GM23338 (cell line): ENCODE data around the gene PDCD1. TPM values are rescaled to one million over a fixed set of nuclear protein-coding genes. Genes with fewer than 3 reads are reported as not detected.

ENCODE experiments used
- ATAC-seq: fragments of 200-7000 bp; cut with Tn5 transposase; 3 replicates; pipeline ENCODE4 v1.9.1; 2020
- DNase-seq: peaks from one replicate; pipeline ENCODE4 v3.0.0-alpha.2; 2015; ENCODE audit warnings: low spot score
- H2AFZ ChIP-seq: fragments of 200-600 bp; sonication (generic); 2 replicates; pipeline ENCODE4 v1.8.0; 2016; ENCODE audit warnings: antibody characterized with exemption, mild to moderate bottlenecking, moderate library complexity
- H3F3A ChIP-seq: fragments of 200-600 bp; sonication (generic); replicated peaks from 2 replicates; pipeline ENCODE4 v1.8.0; 2017; ENCODE audit warnings: antibody characterized with exemption, mixed run types, low read depth
- H3K27ac ChIP-seq: fragments of 200-600 bp; sonication (generic); 2 replicates; pipeline ENCODE4 v1.6.1; 2016; ENCODE audit warnings: low read depth
- H3K27me3 ChIP-seq: fragments of 200-600 bp; sonication (generic); 2 replicates; pipeline ENCODE4 v1.8.0; 2016; ENCODE audit warnings: mild to moderate bottlenecking, mixed run types, moderate library complexity; ENCODE audit not compliant: insufficient read depth
- H3K36me3 ChIP-seq: fragments of 200-600 bp; sonication (generic); 2 replicates; pipeline ENCODE4 v1.8.0; 2016; ENCODE audit warnings: mild to moderate bottlenecking; ENCODE audit not compliant: insufficient read depth
- H3K4me1 ChIP-seq: fragments of 200-600 bp; sonication (generic); 2 replicates; pipeline ENCODE4 v1.8.0; 2016; ENCODE audit warnings: mild to moderate bottlenecking, moderate library complexity; ENCODE audit not compliant: insufficient read depth
- H3K4me2 ChIP-seq: fragments of 200-600 bp; sonication (generic); 2 replicates; pipeline ENCODE4 v1.7.1; 2017; ENCODE audit warnings: mixed run types
- H3K4me3 ChIP-seq: fragments of 200-600 bp; sonication (generic); 2 replicates; pipeline ENCODE4 v1.6.1; 2016; ENCODE audit warnings: mixed run types
- H3K79me2 ChIP-seq: fragments of 200-600 bp; sonication (generic); replicated peaks from 2 replicates; pipeline ENCODE4 v1.8.0; 2017; ENCODE audit warnings: mild to moderate bottlenecking; ENCODE audit not compliant: insufficient read depth
- H3K9me2 ChIP-seq: fragments of 200-600 bp; sonication (generic); 2 replicates; pipeline ENCODE4 v1.8.0; 2017; ENCODE audit not compliant: insufficient read depth
- H4K20me1 ChIP-seq: fragments of 200-600 bp; sonication (generic); replicated peaks from 2 replicates; pipeline ENCODE4 v1.8.0; 2017; ENCODE audit warnings: mild to moderate bottlenecking; ENCODE audit not compliant: insufficient read depth
- H3K27ac Mint-ChIP-seq: 2 replicates; pipeline ENCODE4 v1.8.0; 2020; ENCODE audit warnings: inconsistent platforms, mild to moderate bottlenecking, moderate library complexity, mixed read lengths
- H3K27me3 Mint-ChIP-seq: 3 replicates; pipeline ENCODE4 v1.8.0; 2022; ENCODE audit warnings: low read depth, mild to moderate bottlenecking, moderate library complexity, mixed read lengths, inconsistent platforms; ENCODE audit not compliant: insufficient read depth, poor library complexity
- H3K36me3 Mint-ChIP-seq: 3 replicates; pipeline ENCODE4 v1.8.0; 2021; ENCODE audit warnings: low read depth, mild to moderate bottlenecking, inconsistent platforms, moderate library complexity, mixed read lengths
- H3K4me1 Mint-ChIP-seq: 3 replicates; pipeline ENCODE4 v1.8.0; 2020; ENCODE audit warnings: mild to moderate bottlenecking, inconsistent platforms, mixed read lengths
- H3K4me3 Mint-ChIP-seq: 3 replicates; pipeline ENCODE4 v1.8.0; 2021; ENCODE audit warnings: moderate library complexity, mild to moderate bottlenecking, inconsistent platforms, mixed read lengths
- H3K9me3 Mint-ChIP-seq: 3 replicates; pipeline ENCODE4 v1.8.0; 2020; ENCODE audit warnings: moderate library complexity, mild to moderate bottlenecking, inconsistent platforms, mixed read lengths
- CREB1 ChIP-seq: fragments of 250-450 bp; sonication (Bioruptor Pico); IDR thresholded peaks from 2 replicates; pipeline ENCODE4 v1.5.0; 2020; ENCODE audit warnings: low read depth, mild to moderate bottlenecking, moderate library complexity
- EZH2phosphoT487 ChIP-seq: fragments of 200-600 bp; sonication (generic); IDR thresholded peaks from one replicate; pipeline ENCODE4 v1.8.1; 2018; ENCODE audit warnings: antibody characterized with exemption; ENCODE audit not compliant: unreplicated experiment
- JUNB ChIP-seq: IDR thresholded peaks from one replicate; pipeline ENCODE4 v1.6.1; 2016; ENCODE audit warnings: antibody characterized with exemption; ENCODE audit not compliant: unreplicated experiment
- NANOG ChIP-seq: IDR thresholded peaks from 2 replicates; pipeline ENCODE4 v1.6.1; 2016; ENCODE audit warnings: antibody characterized with exemption, borderline replicate concordance
- POLR2AphosphoS5 ChIP-seq: IDR thresholded peaks from 2 replicates; pipeline ENCODE4 v1.6.1; 2016; ENCODE audit warnings: antibody characterized with exemption, low read depth
- STAT1 ChIP-seq: IDR thresholded peaks from one replicate; pipeline ENCODE4 v1.6.1; 2016; ENCODE audit warnings: antibody characterized with exemption; ENCODE audit not compliant: unreplicated experiment
- ZNF114 ChIP-seq: fragments of 250-450 bp; sonication (Bioruptor Pico); IDR thresholded peaks from 2 replicates; pipeline ENCODE4 v1.5.0; 2020; ENCODE audit warnings: mild to moderate bottlenecking, moderate library complexity
- ZNF331 ChIP-seq: fragments of 250-450 bp; sonication (Bioruptor Pico); IDR thresholded peaks from 2 replicates; pipeline ENCODE4 v1.5.0; 2020; ENCODE audit warnings: low read depth, mild to moderate bottlenecking, moderate library complexity
- polyA plus RNA-seq: library from polyadenylated mRNA; unstranded; fragments of >200 nt; fragmentation: Nextera tagmentation; extraction: Ambion mirVana; gene quantifications from 2 replicates; pipeline ENCODE4 v1.2.1, GENCODE V29; 2016
- total RNA-seq: library from RNA; depleted of rRNA; stranded (reverse); fragments of >200 nt; shearing (Covaris generic); gene quantifications from 2 replicates; pipeline ENCODE4 v1.2.3, GENCODE V29; 2014
- TF ChIP-seq, protein P1 (sequence below): IDR thresholded peaks from 2 replicates; pipeline ENCODE4 v1.6.1; 2016; ENCODE audit warnings: antibody characterized with exemption
- TF ChIP-seq, protein P2 (sequence below): IDR thresholded peaks from one replicate; pipeline ENCODE4 v1.6.1; 2018; ENCODE audit warnings: antibody characterized with exemption; ENCODE audit not compliant: unreplicated experiment
- TF ChIP-seq, protein P3 (sequence below): fragments of 250-450 bp; sonication (Bioruptor Pico); IDR thresholded peaks from 2 replicates; pipeline ENCODE4 v1.5.0; 2020; ENCODE audit warnings: mild to moderate bottlenecking, moderate library complexity

PDCD1 gene
- total and polyA plus RNA-seq, 2 experiments from 2014 or later = 0.34 to 0.38 TPM

DNA sequence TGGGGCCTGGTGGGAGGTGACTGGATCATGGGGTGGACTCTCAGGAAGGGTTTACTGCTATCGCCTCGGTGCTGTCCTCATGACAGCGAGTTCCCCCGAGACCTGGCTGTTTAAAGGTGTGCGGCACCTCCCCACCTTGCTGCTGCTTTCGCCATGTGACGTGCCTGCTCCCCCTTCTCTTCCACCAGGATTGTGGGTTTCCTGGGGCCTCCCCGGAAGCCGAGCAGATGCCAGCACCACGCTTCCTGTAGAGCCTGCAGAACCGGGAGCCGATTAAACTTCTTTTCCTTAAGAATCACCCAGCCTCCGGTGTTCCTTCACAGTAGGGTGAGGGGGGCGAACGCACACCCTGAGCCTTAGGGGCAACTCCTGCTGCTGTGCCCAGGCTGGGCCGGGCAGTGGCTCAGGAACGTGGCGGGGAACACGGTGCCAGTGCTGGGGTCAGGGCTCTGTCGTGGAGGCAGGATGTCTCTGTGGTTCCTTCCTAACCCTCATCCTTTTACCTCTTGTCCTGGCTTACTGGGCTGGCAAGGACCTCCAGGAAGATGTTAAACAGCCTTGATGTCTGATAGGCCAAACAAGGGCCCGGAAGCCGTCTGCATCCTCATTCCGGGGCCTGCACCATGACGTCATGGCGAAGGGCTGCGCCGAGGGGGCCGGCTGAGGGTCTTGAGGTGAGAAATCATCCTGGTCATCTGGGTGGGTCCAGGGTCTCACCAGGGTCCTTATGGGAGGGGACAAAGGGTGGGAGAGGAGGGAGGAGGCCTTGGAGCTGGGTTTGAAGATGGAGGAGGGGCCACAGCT, 37.0 kb downstream of the PDCD1 start (continued):
- no peak for TF ChIP-seq CREB1 (CRISPR knock-in tag)
- no peak for TF ChIP-seq ZNF331 (CRISPR knock-in tag)
- TF ChIP-seq, protein P1, sequence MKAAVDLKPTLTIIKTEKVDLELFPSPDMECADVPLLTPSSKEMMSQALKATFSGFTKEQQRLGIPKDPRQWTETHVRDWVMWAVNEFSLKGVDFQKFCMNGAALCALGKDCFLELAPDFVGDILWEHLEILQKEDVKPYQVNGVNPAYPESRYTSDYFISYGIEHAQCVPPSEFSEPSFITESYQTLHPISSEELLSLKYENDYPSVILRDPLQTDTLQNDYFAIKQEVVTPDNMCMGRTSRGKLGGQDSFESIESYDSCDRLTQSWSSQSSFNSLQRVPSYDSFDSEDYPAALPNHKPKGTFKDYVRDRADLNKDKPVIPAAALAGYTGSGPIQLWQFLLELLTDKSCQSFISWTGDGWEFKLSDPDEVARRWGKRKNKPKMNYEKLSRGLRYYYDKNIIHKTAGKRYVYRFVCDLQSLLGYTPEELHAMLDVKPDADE = no peak
- no peak for TF ChIP-seq ZNF114
- no peak for TF ChIP-seq POLR2AphosphoS5
- TF ChIP-seq, protein P2, sequence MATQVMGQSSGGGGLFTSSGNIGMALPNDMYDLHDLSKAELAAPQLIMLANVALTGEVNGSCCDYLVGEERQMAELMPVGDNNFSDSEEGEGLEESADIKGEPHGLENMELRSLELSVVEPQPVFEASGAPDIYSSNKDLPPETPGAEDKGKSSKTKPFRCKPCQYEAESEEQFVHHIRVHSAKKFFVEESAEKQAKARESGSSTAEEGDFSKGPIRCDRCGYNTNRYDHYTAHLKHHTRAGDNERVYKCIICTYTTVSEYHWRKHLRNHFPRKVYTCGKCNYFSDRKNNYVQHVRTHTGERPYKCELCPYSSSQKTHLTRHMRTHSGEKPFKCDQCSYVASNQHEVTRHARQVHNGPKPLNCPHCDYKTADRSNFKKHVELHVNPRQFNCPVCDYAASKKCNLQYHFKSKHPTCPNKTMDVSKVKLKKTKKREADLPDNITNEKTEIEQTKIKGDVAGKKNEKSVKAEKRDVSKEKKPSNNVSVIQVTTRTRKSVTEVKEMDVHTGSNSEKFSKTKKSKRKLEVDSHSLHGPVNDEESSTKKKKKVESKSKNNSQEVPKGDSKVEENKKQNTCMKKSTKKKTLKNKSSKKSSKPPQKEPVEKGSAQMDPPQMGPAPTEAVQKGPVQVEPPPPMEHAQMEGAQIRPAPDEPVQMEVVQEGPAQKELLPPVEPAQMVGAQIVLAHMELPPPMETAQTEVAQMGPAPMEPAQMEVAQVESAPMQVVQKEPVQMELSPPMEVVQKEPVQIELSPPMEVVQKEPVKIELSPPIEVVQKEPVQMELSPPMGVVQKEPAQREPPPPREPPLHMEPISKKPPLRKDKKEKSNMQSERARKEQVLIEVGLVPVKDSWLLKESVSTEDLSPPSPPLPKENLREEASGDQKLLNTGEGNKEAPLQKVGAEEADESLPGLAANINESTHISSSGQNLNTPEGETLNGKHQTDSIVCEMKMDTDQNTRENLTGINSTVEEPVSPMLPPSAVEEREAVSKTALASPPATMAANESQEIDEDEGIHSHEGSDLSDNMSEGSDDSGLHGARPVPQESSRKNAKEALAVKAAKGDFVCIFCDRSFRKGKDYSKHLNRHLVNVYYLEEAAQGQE = no peak
- no peak for TF ChIP-seq NANOG

DNA sequence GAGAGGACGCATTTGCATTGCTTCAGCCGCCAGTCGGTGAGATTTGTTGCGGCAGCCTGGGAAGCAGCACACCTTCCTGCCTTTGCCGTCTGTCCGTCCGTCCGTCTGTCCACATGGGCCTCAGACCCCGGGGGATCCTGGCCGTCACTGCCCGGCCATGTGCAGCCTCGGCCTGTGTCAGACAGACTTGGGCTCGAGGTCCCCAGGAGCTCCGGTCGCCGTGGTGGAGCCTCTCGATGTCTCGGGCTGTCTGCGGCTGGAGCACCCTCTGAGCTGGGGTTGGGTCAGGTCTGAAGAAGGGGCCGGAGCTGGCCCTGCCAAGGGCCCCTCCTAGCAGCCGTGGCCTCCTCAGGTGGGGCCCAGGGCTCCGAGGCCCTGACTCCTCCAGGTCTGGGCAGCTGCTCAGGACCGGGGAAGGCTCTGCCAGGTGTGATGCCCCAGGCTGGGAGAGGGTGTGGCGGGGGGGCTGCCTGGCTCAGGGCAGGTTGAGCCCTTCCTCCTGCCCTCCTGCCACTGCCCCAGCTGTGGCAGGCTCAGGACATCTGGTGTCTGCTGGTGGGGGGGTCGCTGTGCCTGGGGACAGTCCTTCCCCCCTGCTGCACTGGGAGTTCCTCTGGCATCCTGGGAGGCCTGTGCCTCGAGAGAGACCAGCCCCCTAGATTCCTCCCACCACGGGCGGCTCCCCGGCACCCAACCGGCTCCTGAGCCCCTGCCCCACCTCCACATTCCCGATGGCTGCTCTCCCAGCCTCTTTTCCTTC, 37.9 kb downstream of the PDCD1 start:
- peaks cover 18% of the 10 kb centered on the region for H3K9me3 Mint-ChIP-seq
- peaks cover 13% of the 10 kb centered on the region for H3K36me3 Mint-ChIP-seq
- Histone ChIP-seq H3K36me3 (no peaks in the 10 kb centered on the region), H2AFZ (peak overlapping the region; percentile 85; the same call in 1 of the 2 replicates), H3K27me3 (no peaks in the 10 kb centered on the region), H3K4me1 (no peaks in the 10 kb centered on the region; the same call in 1 of the 2 replicates), H3K4me2 (no peak overlapping the region), H3K9me2 (no peaks in the 10 kb centered on the region), H3K4me3 (no peak overlapping the region), H3K27ac (no peak overlapping the region), H4K20me1 (no peaks in the 10 kb centered on the region), H3K79me2 (no peaks in the 10 kb centered on the region), H3F3A (peaks cover 18% of the 10 kb centered on the region)
- DNase-seq (no peak), ATAC-seq (peak; percentile 68)
- H3K4me1 Mint-ChIP-seq = peaks cover 17% of the 10 kb centered on the region
- H3K27me3 Mint-ChIP-seq = peaks cover 34% of the 10 kb centered on the region
- no peak overlapping the region for H3K27ac Mint-ChIP-seq
- H3K4me3 Mint-ChIP-seq = no peak overlapping the region
- TF ChIP-seq, protein P1 = no peak
- TF ChIP-seq POLR2AphosphoS5 = no peak
- no peak for TF ChIP-seq EZH2phosphoT487
- TF ChIP-seq JUNB = no peak
- TF ChIP-seq, protein P3, sequence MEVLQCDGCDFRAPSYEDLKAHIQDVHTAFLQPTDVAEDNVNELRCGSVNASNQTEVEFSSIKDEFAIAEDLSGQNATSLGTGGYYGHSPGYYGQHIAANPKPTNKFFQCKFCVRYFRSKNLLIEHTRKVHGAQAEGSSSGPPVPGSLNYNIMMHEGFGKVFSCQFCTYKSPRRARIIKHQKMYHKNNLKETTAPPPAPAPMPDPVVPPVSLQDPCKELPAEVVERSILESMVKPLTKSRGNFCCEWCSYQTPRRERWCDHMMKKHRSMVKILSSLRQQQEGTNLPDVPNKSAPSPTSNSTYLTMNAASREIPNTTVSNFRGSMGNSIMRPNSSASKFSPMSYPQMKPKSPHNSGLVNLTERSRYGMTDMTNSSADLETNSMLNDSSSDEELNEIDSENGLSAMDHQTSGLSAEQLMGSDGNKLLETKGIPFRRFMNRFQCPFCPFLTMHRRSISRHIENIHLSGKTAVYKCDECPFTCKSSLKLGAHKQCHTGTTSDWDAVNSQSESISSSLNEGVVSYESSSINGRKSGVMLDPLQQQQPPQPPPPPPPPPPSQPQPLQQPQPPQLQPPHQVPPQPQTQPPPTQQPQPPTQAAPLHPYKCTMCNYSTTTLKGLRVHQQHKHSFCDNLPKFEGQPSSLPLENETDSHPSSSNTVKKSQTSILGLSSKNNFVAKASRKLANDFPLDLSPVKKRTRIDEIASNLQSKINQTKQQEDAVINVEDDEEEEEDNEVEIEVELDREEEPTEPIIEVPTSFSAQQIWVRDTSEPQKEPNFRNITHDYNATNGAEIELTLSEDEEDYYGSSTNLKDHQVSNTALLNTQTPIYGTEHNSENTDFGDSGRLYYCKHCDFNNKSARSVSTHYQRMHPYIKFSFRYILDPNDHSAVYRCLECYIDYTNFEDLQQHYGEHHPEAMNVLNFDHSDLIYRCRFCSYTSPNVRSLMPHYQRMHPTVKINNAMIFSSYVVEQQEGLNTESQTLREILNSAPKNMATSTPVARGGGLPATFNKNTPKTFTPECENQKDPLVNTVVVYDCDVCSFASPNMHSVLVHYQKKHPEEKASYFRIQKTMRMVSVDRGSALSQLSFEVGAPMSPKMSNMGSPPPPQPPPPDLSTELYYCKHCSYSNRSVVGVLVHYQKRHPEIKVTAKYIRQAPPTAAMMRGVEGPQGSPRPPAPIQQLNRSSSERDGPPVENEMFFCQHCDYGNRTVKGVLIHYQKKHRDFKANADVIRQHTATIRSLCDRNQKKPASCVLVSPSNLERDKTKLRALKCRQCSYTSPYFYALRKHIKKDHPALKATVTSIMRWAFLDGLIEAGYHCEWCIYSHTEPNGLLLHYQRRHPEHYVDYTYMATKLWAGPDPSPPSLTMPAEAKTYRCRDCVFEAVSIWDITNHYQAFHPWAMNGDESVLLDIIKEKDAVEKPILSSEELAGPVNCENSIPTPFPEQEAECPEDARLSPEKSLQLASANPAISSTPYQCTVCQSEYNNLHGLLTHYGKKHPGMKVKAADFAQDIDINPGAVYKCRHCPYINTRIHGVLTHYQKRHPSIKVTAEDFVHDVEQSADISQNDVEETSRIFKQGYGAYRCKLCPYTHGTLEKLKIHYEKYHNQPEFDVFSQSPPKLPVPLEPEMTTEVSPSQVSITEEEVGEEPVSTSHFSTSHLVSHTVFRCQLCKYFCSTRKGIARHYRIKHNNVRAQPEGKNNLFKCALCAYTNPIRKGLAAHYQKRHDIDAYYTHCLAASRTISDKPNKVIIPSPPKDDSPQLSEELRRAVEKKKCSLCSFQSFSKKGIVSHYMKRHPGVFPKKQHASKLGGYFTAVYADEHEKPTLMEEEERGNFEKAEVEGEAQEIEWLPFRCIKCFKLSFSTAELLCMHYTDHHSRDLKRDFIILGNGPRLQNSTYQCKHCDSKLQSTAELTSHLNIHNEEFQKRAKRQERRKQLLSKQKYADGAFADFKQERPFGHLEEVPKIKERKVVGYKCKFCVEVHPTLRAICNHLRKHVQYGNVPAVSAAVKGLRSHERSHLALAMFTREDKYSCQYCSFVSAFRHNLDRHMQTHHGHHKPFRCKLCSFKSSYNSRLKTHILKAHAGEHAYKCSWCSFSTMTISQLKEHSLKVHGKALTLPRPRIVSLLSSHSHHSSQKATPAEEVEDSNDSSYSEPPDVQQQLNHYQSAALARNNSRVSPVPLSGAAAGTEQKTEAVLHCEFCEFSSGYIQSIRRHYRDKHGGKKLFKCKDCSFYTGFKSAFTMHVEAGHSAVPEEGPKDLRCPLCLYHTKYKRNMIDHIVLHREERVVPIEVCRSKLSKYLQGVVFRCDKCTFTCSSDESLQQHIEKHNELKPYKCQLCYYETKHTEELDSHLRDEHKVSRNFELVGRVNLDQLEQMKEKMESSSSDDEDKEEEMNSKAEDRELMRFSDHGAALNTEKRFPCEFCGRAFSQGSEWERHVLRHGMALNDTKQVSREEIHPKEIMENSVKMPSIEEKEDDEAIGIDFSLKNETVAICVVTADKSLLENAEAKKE (CRISPR knock-in tag) = no peak
- TF ChIP-seq STAT1 = no peak
